Measurements from ENCODE around the gene IFI27L1.

Gene IFI27L1

DNA sequence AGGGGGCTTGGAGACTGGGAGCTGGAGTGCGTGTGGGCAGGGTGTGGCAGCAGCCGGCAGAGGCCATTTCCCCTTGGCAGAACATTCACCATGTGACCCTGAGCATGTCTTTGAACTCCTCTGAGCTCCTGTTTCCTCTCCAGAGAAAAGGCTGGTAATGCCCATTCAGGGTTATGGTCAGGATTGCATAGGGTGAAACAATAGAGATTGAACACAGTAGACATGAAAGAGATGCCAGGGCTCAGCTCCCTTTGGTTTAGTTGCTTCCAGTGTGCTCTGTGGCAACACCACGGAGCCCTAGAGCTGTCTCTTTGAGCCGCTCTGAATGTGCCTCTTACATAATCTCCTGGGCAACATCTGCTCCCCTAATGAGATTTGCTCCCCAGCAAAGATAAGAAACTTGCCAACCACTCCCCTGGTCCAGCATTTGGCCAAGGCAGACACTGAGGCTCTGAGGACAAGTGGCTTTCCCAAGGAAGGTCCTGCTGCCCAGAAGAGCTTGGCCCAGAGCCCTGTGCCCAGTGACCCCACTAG, 34.0 kb downstream of the IFI27L1 start:
- no peak for ATAC-seq

DNA sequence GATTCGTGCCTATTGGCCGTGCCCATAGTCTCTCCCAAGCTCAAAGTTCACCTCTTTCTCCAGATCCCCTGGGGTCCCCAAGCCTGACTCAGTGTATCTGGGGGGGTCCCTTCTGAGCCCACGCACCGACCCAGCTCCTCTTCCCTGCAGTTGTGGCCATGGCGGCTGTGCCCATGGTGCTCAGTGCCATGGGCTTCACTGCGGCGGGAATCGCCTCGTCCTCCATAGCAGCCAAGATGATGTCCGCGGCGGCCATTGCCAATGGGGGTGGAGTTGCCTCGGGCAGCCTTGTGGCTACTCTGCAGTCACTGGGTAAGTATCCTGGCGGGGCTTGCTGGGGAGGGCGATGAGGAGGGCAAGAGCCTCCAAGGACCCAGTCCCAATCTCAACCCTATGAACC, 34.5 kb downstream of the IFI27L1 start:
- no peak for ATAC-seq

DNA sequence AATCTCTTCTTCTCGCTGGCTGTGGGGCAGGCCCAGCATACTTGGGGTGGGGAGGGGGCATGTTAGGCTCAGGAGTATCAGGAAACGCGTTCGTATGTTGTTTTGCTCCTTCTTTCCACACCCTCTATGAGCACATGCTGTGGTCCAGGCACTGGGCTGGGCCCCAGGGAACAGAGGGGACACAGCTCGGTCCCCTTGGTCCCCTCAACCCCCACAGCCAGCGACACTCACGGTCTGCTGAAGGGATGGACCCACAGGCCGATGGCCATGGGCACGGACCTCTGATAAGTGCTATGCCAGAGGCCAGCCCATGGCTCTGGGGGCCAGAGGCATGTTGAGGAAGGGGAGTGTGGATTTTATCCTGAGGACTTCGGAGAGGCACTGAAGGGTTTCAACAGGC, 35.6 kb downstream of the IFI27L1 start:
- ATAC-seq = no peak

DNA sequence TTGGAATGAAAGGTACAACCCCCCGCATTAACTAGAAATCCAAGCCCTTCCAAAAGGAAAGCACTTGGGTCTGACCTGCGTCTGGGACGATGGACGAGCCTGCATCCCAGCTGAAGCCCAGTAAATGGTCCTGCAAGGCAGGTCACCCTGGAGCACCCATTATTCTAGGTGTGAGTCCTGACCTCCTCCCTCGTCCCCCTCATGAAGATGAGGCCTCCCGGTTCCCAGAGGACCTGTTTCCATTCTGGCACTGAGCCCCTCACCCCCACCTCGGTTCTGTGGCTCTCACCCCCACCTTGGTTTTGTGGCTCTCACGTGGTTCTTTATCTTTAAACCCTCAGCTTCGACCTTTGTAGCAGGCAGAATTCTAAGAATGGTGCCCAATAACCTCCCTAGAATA, 36.7 kb downstream of the IFI27L1 start:
- ATAC-seq = no peak

DNA sequence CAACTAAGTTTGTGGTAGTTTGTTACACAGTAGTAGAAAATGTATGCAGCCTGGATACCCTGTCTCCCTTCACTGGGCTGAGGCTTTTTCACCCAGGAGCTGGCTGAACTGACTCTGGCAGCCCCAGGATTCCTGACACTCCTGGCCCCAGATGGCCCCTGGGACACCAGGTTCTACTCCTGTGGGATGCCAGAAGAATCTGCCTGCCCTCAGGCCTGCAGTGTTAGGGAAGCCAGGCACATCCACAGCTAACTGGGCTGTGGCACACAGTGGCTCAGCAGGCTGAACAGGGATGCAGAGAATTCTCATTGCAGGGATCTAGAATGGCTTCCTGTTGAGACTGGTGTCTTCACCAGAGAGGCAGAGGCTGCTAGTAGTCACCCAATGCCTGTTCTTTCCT, 38.0 kb downstream of the IFI27L1 start:
- ATAC-seq = no peak

DNA sequence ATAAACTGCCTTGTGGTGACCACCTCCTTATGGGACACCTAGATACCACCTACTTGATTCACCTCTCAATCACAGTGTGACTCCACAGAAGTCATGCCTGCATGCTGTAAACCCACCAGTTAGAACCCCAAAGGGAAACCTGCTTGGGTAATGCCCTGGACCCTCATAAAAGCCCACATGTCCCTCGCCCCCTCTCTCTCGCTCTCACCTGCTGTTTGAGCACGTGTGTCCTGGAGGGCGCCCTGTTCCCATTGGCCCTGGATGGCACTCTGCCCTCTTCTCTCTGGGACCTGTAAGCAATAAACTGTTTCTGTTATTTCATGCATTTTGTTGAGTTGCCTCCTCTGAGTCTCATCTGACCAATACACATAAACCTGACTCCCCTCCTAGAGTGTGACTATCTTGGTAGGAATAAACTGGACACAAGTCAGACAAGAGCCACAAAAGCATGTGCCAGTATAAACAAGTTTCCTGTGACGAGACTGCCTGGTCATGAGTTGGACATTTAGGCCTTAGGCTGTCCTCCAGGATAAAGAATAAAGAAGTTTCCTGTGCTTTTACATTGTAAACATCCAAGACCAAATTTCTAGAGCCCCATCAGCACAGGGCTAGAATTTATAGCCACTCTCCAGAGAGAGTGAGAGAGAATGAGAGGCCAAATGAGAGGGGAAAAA, 39.7 kb downstream of the IFI27L1 start:
- no peak for ATAC-seq

DNA sequence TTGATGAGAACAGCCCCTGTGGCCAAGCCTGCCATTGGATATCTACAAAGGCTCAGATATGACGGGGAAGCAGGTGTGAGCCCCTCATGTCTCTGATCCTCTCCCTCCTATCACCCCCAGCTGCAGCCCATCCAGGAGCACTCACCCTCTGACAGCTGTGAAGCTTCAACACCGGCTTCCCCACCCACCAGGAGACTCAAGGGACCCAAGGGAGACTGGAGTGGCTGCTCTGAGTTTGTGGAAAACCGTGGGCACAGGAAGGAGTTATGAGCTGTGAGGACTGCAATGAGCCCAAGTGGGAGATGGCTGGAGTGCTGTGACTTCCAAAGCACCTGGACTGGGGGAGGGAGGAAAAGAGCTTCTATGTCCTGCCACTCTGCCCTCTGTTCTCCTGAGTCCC, 40.4 kb downstream of the IFI27L1 start:
- ATAC-seq = no peak

DNA sequence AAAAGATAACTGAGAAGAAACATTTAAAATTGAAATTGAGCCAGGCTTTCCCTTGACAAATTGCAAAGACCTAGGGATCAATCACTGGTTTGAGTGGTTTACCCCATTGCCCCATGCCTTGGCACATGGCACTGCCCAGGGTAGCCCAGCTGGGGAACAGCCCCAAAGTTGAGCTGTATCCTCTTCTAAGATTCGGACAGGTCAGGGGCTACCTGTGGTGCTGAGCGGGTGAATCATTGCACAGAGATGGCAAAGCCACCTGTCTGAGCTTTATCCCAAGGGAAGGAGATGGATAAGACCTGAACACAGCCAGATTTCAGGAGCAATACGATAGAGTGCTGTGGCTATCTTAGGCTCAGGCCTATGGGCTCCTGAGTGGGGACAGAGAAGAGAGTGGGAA, 41.3 kb downstream of the IFI27L1 start:
- no peak for ATAC-seq

DNA sequence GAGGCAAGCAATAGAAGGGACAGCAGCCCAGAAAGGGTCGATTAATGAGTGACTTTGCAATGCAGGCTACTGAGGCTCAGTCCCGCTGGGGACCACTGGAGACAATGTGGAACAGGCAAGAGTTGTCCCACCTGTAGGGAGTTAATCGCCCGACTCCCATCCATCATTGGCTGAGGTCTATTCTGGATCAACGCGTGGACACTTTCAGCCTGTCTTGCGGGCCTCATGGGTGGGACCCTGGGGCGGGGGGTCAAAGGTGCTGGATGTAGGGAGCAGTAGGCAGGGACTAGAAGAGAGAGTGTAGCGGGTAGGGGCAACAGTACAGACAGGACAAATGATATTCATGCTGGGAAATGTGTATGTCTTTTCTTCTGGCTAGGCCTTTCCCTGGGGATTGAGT, 42.2 kb downstream of the IFI27L1 start:
- ATAC-seq = no peak

DNA sequence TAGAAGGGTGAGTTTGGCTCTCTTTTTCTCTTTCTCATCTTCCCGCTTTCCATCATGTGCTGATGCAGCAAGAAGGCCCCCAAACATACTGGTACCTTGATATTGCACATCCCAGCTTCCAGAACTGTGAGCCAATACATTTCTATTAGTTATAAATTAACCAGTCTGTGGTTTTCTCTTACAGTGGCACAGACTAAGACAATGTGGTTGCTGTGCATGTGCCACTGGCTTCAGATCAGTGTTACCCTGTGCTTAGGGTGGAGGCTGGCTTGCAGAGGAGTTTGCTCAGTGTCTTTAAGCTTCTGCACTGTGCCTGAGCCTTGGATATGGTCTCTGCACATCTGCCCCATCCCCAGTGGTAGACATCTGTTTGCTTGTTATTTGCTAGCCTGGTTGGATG, 42.8 kb downstream of the IFI27L1 start:
- ATAC-seq = no peak

DNA sequence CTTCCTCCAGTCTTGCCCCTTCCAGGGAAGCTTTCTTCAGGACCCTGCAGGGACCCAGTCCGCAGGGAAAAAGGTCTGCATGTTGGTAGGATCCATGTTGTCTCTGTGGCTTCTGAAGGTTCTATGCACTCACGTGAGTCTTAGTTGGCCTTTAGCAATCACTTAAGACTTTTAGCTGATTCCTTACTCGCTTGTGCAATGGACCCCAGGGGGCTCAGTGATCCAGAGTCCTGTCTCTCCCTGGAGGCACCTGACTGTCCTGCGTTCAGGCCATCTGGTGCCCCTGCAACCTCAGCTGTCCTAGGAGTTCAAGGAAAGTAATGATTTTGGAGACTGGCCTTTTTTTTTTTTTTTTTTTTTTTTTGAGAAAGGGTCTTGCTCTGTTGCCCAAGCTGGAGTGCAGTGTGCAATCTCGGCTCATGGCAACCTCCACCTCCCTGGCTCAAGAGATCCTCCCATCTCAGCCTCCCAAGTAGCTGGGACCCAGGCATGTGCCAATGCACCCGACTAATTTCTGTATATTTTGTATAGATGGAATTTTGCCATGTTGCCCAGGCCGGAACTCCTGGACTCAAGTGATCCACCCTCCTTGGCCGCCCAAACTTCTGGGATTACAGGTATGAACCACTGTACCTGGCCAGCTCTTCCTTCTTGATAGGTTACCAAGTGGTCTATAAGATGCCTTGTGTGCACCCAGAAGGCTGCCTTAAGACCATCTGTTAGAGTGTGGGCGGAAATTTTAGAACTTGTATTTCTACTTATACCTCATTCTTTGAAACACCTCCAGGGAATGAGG, 43.7 kb downstream of the IFI27L1 start:
- no peak for ATAC-seq

DNA sequence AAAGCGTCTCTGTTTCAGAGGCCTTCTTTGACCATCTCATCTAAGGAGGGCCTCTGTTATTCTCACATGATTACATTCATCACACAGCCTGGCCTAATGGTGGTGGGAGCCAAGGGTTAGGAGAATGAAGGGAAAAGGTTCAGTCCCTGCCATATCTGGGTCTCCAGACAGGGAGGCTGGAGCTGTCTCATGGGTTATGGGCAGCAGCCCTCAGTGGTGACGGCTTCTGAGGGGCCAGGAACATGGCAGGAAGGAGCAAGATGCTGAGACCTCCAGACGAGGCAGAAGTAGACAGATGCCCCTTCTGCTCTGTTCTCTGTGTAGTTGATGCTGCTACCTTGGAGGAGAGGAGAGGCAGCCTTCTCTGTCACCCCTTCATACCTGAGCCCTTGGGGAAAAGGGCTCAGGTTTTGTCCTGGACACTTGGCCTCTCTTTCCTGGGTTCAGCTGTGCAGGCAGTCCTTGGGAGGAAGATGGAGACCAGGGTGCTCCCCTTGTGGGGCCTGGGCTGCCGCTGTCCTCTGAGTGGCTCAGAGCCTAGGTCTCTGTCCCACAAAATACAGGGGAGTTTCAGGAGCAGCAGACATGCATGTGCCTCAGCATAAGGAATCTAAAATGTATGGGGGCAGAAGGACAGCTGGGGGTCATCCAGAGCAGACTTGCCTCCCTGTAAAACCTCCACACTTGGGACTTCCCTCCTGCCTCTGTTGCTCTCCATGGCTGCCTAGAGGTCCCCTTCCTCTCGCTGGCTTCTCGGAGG, 44.7 kb downstream of the IFI27L1 start:
- no peak for ATAC-seq

DNA sequence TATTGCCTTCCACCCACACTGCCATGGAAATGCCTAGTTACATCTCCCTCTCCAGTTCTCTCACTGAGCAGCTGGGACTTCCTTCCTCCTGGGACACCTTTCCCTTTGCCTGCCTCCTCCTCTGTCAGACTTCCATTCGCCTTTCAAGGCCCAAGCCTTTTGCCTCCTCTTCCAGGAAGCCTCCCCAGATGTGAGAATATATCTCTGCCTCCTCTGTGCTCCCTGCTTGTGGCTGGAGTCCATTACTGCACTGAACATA, 45.2 kb downstream of the IFI27L1 start:
- ATAC-seq = no peak

DNA sequence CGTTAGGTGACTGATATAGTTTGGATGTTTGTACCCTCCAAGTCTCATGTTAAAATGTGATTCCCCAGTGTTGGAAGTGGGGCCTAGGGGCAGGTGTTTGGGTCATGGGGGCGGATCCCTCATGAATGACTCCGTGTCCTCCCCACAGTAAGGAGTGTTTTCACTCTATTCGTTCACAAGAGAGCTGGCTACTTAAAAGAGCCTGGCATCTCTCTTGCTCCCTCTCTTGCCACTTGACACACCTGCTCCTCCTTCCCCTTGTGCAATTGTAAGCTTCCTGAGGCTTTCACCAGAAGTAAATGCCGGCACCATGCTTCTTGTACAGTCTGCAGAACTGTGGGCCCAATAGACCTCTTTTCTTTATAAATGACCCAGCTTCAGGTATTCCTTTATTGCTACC, 45.7 kb downstream of the IFI27L1 start:
- no peak for ATAC-seq

DNA sequence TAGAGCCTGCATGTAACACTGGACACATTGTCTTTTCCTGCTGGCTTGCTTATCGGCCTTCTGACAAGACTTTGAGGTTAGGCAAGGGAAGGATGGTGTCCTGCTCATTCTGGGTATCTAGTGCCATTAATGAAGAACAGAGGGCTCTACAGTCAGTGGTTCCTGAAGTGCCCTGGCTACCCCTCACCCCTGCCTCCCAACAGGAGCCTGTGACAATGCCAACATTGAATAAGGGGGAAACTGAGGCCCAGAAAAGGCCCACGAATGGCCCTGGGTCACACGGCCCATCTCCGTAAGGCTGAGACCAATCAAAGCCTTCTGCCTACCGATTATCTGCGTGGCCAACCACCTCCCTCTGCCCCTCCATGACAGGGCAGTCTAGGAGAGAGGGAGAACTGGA, 46.2 kb downstream of the IFI27L1 start:
- no peak for ATAC-seq

DNA sequence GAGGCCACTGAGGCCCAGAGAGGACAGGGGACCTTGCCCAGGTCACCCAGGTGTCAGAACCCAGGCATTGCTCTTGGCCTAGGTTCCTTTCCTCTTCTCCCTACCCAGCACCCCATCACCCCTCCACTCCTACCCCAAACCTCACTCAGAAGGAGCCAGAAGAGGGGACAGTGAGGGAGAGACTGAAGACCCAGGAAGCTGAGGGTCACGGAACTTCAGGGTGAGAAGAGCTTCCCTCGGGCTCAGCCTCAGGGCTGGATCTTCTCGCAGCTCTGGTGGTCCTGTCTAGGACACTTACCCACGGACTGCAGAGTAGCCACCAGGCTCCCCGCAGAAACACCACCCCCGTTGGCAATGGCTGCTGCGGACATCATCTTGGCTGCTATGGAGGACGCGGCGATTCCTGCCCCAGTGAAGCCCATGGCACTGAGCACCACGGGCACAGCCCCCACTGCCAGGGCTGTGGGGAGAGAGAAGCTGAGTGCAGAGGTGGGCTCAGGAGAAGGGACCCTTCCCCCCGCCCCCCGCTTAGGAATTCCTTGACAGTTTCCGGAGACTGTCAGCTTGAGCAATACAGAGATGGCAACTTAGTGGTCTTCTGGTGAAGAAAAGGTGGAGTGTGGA, 47.2 kb downstream of the IFI27L1 start:
- ATAC-seq = no peak

DNA sequence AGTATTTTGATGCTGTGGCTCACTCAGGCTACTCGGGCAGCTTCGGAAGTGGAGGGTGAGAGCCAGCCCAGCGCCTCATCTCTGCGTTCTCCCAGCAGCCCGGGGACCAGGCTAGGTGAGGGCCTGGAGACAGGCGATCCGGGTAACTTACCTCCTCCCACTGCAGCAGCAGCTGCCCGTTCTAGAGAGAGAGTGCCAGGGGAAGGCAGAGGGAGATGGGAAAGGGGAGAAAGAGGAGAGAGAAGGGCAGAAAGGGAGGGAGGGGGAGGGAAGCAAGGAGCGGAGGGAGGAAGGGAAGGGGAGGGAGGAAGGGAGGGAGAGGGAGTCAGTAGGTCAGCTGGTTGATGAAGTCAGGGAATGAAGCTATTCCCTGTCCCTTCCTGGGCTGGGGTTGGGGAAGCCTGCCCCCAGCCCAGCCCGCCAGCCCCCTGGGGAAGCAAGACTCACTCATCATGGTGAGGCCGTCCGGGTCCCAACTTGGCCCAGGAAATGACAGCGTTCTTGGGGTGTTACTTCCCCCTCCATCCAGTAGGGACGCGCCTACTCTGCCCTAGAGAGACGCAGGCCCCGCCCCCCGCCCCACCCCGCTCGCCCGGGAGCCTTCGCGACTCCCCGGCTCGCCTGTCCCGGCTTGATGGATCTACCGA, 48.1 kb downstream of the IFI27L1 start, which contains the start of gene IFI27L2:
IFI27L2 (minus strand) TSS at position 494 of the 647 bp plus-strand sequence; CDS start at position 454, 40 bp downstream.
- peak; percentile 95 to 97 for ATAC-seq

DNA sequence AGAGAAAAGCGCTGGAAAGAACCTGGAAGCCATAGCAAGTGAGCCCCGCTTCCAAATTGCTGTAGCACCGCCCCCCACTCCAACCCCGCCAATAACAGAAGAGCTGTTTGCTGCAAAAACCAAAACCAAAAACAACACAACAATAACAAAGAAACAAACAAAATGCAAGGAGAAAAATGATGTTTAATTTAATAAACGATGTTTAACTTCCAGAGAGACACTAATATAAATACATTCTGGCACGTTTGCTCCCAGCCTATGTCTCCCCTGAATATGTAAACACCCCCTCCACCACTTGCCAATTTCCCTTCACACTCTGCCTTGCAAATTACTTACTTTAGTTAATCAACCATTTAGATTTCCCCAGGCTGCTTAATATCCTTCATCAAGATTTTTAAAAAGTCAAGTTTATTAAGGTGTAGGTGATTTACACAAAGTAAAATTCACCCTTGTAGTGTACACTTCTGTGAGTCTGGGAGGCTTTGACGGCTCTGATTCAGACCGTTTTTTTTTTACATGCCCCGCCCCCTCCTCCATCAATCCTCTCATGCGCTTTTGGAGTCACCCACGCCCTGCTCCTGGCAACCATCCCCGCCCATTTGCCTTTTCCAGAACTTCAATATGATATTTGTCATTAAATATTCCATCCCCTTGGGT, 48.8 kb downstream of the IFI27L1 start:
- no peak for ATAC-seq

DNA sequence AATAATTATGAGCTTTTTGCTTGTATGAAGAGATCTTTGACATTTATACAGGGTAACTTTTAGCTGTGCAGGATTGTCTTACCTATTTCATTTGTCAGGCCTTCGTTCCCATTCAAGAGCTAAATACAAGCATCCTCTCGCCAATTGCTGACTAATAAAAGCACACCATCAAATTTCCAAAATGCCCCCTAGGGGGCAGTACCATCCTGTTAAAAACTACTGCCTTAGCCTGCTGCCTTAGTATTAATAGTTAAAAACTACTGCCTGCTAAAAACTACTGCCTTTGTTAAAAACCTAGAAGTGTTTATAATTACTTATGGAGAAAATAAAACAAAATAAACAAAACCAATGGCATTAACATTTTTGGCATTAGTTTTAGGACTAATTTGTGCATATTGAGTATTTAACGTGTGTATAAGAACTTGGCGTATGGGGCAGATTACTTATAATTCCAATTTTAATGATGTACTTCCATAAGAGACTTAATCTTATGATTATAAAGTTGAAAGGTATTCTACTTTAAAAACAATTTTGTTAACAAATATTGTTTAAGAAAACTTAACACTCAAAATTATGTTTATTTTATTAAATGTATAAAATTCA, 51.3 kb downstream of the IFI27L1 start:
- ATAC-seq = no peak

DNA sequence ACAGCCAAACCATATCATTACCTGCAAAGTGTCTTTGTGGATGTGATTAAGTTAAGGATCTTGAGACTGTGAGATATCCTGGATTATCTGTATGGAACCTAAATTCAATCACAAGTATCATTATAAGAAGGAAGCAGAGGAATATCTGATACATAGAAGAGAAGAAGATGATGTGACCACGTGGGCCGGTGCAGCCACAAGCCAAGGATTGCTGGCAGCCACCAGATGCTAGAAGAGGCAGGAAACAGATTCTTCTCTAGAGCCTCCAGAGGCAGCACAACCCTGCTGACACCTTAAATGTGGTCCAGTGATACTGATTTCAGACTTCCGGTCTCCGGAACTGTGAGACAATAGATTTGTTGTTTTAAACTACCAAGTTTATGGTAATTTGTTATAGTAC, 54.4 kb downstream of the IFI27L1 start:
- no peak for ATAC-seq

DNA sequence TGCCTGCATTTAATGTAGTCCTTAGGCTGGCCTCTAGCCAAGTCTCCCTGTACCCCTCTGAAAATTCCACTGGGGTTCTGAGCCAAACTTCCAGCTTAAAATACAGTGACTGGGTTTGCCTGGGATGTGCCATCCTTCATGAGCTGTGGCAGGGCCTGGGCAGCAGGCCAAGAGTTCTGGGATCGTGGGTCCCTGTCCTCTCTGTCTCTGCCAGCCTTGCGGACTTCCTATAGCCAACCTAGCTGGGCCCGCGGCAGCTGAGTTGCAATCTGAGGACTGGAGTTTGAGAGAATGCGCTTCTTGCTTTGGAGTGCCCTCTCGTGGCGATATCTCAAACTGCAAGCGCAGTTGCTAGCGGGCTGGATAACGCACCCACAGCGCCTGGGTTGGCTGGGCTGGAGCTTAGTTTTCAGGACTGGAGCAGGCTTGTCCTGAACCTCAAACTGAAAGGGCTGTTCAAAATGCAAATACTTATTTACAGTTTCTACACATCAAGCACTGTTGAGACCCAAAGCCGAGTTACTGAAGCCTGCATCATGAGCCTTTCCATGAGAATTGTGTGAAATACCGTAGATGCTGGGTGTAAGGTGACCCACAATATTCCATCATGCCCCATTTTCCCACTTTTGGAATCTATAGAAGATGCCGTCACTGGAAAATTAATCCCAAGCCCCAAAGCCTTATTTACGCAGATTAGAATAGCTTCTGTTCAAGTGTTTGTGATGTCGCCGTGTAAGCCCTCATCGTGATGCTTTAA, 55.6 kb downstream of the IFI27L1 start:
- peak; percentile 82 to 88 for ATAC-seq

Measured in activated CD4-positive, CD25-positive, alpha-beta regulatory T cell treated with anti-CD3 and anti-CD28 coated beads, Interleukin-2, amount 50 U/mL, for 24 hours (primary cell).